Body of pancreas (tissue), 4 donors: ENCODE measurements around the gene MRPS15.

Experiments used
- POLR2A ChIP-seq, 3 donors: fragments of 450-650 bp; IDR thresholded peaks; one replicate each; pipeline ENCODE4 v1.6.1; 2016; ENCODE audit warnings: antibody characterized with exemption in 3 of 3, mild to moderate bottlenecking in 2 of 3
- TF ChIP-seq, protein P1 (sequence below), 7 experiments: fragments of 450-650 bp in 4 of 7; fragments of 200-600 bp in 3 of 7; sonication (generic) in 3 of 7; IDR thresholded peaks; one replicate each; pipeline ENCODE4 v1.5.1; 2016 to 2019; ENCODE audit warnings: antibody characterized with exemption in 7 of 7

DNA sequence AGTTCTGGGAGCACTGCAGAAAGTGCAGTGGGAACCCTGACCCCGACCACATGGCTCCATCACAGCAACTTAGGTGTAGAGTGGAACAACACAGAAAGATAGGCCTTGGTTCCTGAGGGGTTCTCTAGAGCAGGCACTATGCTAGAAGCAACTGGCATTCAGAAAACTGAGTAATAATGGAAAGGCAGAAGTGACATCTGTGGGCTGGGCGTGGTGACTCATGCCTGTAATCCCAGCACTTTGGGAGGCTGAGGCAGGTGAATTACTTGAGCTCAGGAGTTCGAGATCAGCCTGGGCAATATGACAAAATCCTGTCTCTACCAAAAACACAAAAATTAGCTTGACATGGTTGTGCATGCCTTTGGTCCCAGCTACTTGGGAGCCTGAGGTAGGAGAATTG is 5.3 kb downstream of the MRPS15 start:
- no peak for TF ChIP-seq POLR2A (IDR thresholded peaks at IDR 0.05)
- TF ChIP-seq, protein P1, sequence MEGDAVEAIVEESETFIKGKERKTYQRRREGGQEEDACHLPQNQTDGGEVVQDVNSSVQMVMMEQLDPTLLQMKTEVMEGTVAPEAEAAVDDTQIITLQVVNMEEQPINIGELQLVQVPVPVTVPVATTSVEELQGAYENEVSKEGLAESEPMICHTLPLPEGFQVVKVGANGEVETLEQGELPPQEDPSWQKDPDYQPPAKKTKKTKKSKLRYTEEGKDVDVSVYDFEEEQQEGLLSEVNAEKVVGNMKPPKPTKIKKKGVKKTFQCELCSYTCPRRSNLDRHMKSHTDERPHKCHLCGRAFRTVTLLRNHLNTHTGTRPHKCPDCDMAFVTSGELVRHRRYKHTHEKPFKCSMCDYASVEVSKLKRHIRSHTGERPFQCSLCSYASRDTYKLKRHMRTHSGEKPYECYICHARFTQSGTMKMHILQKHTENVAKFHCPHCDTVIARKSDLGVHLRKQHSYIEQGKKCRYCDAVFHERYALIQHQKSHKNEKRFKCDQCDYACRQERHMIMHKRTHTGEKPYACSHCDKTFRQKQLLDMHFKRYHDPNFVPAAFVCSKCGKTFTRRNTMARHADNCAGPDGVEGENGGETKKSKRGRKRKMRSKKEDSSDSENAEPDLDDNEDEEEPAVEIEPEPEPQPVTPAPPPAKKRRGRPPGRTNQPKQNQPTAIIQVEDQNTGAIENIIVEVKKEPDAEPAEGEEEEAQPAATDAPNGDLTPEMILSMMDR (IDR thresholded peaks at IDR 0.05): no peak
